Liver (tissue), 3 donors: ENCODE data around the gene CHPF2.

ENCODE experiments used
- ATF3 ChIP-seq: IDR thresholded peaks from 2 replicates; pipeline ENCODE4 v1.6.1; 2016; ENCODE audit warnings: antibody characterized with exemption
- CTCF ChIP-seq: fragments of 150-350 bp; IDR thresholded peaks from 2 replicates; pipeline ENCODE4 v1.5.1; 2017; ENCODE audit warnings: improper control_type of control experiment, low read depth, low read length; ENCODE audit not compliant: missing input control
- EGR1 ChIP-seq, 2 donors: IDR thresholded peaks; 2 replicates each; pipeline ENCODE4 v1.6.1; 2016 to 2018; ENCODE audit warnings: antibody characterized with exemption in 2 of 2, low read depth in 2 of 2
- FOXA1 ChIP-seq: IDR thresholded peaks from 2 replicates; pipeline ENCODE4 v1.6.1; 2016; ENCODE audit warnings: antibody characterized with exemption
- GABPA ChIP-seq, 2 donors: IDR thresholded peaks in 1 of 2; conservative IDR thresholded peaks in 1 of 2; 2 replicates each; pipeline ENCODE4 v1.6.1; 2016; ENCODE audit warnings: antibody characterized with exemption in 2 of 2, mild to moderate bottlenecking in 1 of 2, moderate library complexity in 1 of 2
- JUND ChIP-seq, 2 donors: IDR thresholded peaks; 2 replicates each; pipeline ENCODE4 v1.6.1; 2016; ENCODE audit warnings: antibody characterized with exemption in 2 of 2
- MAX ChIP-seq: IDR thresholded peaks from 2 replicates; pipeline ENCODE4 v1.6.1; 2016; ENCODE audit warnings: antibody characterized with exemption
- RAD21 ChIP-seq, 2 donors: IDR thresholded peaks; 2 replicates each; pipeline ENCODE4 v1.6.1; 2016; ENCODE audit warnings: antibody characterized with exemption in 2 of 2, mild to moderate bottlenecking in 2 of 2
- REST ChIP-seq: IDR thresholded peaks from 2 replicates; pipeline ENCODE4 v1.6.1; 2016; ENCODE audit warnings: antibody characterized with exemption, mild to moderate bottlenecking
- SP1 ChIP-seq: IDR thresholded peaks from 2 replicates; pipeline ENCODE4 v1.6.1; 2018; ENCODE audit warnings: antibody characterized with exemption, mild to moderate bottlenecking
- TAF1 ChIP-seq: conservative IDR thresholded peaks from 2 replicates; pipeline ENCODE4 v1.6.1; 2016; ENCODE audit warnings: antibody characterized with exemption, mild to moderate bottlenecking
- YY1 ChIP-seq: IDR thresholded peaks from 2 replicates; pipeline ENCODE4 v1.6.1; 2016; ENCODE audit warnings: antibody characterized with exemption, mild to moderate bottlenecking
- donor health status: healthy.
- donor health status: healthy.

GRCh38 chr7:151247611-151248345 is 15.5 kb downstream of the CHPF2 start:
- TF ChIP-seq CTCF: no peak
- no peak for TF ChIP-seq FOXA1
- no peak for TF ChIP-seq RAD21 (IDR thresholded peaks at IDR 0.05)
- no peak for TF ChIP-seq SP1
- TF ChIP-seq JUND (IDR thresholded peaks at IDR 0.05): no peak
- TF ChIP-seq MAX: no peak
- no peak for TF ChIP-seq TAF1
- TF ChIP-seq ATF3: no peak
- no peak for TF ChIP-seq YY1
- no peak for TF ChIP-seq EGR1 (IDR thresholded peaks at IDR 0.05; ENCODE audit: low read depth in 2 of 2)
- no peak for TF ChIP-seq REST
- TF ChIP-seq GABPA (IDR thresholded peaks at IDR 0.05 in 1 of 2, conservative IDR thresholded peaks at IDR 0.05 in 1 of 2): no peak
